Stimulated activated CD8-positive, alpha-beta memory T cell treated with anti-CD3 and anti-CD28 coated beads, Interleukin-7, amount 100 ng/mL, for 1 hour (primary cell): ENCODE results near the gene PHF10.
"Not testable (repeated sequence)": the region's sequence is repeated elsewhere in the genome, so short reads cannot be mapped to it uniquely, and the experiment has no call there.

Source experiments
- DNase-seq, 2 donors: peaks; one replicate each; pipeline ENCODE4 v3.0.0-alpha.2; 2020; ENCODE audit warnings: low read depth in 2 of 2

The PHF10 gene

GRCh38 chr6:169724494-169725124, at the start of gene PHF10:
TSS of gene PHF10 (minus strand) at chr6:169724500. CDS start at chr6:169723931, 569 bp downstream.
- peak; percentile 39 to 42 for DNase-seq

- no peak for DNase-seq
Measured at GRCh38 chr6:169766921-169767736, 42.8 kb upstream of the PHF10 start.

- DNase-seq, result no peak
Measured at GRCh38 chr6:169766232-169766631, 41.9 kb upstream of the PHF10 start.

- DNase-seq, result not testable (repeated sequence)
Measured at GRCh38 chr6:169765789-169766188, 41.5 kb upstream of the PHF10 start.

GRCh38 chr6:169763881-169764280, 39.6 kb upstream of the PHF10 start:
- no peak for DNase-seq

- DNase-seq, result no peak
Measured at GRCh38 chr6:169763308-169763707, 39.0 kb upstream of the PHF10 start.

GRCh38 chr6:169755162-169755561, 30.9 kb upstream of the PHF10 start:
- DNase-seq, result no peak

- DNase-seq, result no peak
Measured at GRCh38 chr6:169752074-169752623, 27.8 kb upstream of the PHF10 start.

- DNase-seq, result peak; percentile 91
Measured at GRCh38 chr6:169751242-169752073, 27.2 kb upstream of the PHF10 start, which contains the start of the genes DYNLT2 and ERMARD. TSS of gene DYNLT2 (minus strand) at chr6:169751572. CDS start at chr6:169751458, 114 bp downstream. TSS of gene ERMARD (plus strand) at chr6:169751622. CDS start at chr6:169751658, 36 bp downstream.

GRCh38 chr6:169746556-169746955, 22.3 kb upstream of the PHF10 start:
- no peak for DNase-seq

- no peak for DNase-seq
Measured at GRCh38 chr6:169745405-169745804, 21.1 kb upstream of the PHF10 start.

GRCh38 chr6:169741344-169741743, 17.0 kb upstream of the PHF10 start:
- DNase-seq, result no peak

- no peak for DNase-seq
Measured at GRCh38 chr6:169738976-169739529, 14.8 kb upstream of the PHF10 start.

GRCh38 chr6:169738204-169738975, 14.1 kb upstream of the PHF10 start:
- DNase-seq, result no peak

- no peak for DNase-seq
Measured at GRCh38 chr6:169729961-169730360, 5.7 kb upstream of the PHF10 start.

GRCh38 chr6:169726963-169727362, 2.7 kb upstream of the PHF10 start:
- DNase-seq, result no peak

GRCh38 chr6:169726049-169726400, 1.7 kb upstream of the PHF10 start:
- no peak for DNase-seq

- DNase-seq, result no peak
Measured at GRCh38 chr6:169725125-169726048, 1.1 kb upstream of the PHF10 start.

- DNase-seq, result peak in 1 of 2 donors; percentile 15
Measured at GRCh38 chr6:169723991-169724493, 258 bp downstream of the PHF10 start.
